NCI-H1092 treated with DMSO at 0.1 percent for 48 hours (cell line): Measurements from ENCODE around the gene ADAMTSL1.

ENCODE experiments used
- DNase-seq: peaks from one replicate; lab custom pipeline; 2025; lab: John Stamatoyannopoulos, UW

Gene ADAMTSL1

GRCh38 chr9:18660001-18660400 lies 186.0 kb downstream of the ADAMTSL1 start:
- DNase-seq, result no peak

GRCh38 chr9:18662320-18662719 lies 188.4 kb downstream of the ADAMTSL1 start:
- DNase-seq, result no peak

- no peak for DNase-seq
Measured at GRCh38 chr9:18665947-18666346, 192.0 kb downstream of the ADAMTSL1 start.

GRCh38 chr9:18666348-18666747 lies 192.4 kb downstream of the ADAMTSL1 start:
- DNase-seq, result no peak

- DNase-seq, result peak; percentile 21
Measured at GRCh38 chr9:18666986-18667772, 193.2 kb downstream of the ADAMTSL1 start.

- DNase-seq, result no peak
Measured at GRCh38 chr9:18668944-18669343, 195.0 kb downstream of the ADAMTSL1 start.

GRCh38 chr9:18672706-18673105 lies 198.8 kb downstream of the ADAMTSL1 start:
- no peak for DNase-seq

- no peak for DNase-seq
Measured at GRCh38 chr9:18673179-18673578, 199.2 kb downstream of the ADAMTSL1 start.

GRCh38 chr9:18675332-18675731 lies 201.4 kb downstream of the ADAMTSL1 start:
- no peak for DNase-seq

- no peak for DNase-seq
Measured at GRCh38 chr9:18675973-18676372, 202.0 kb downstream of the ADAMTSL1 start.

GRCh38 chr9:18676525-18676924 lies 202.6 kb downstream of the ADAMTSL1 start:
- no peak for DNase-seq

GRCh38 chr9:18678821-18679590 lies 205.1 kb downstream of the ADAMTSL1 start:
- DNase-seq, result no peak

- no peak for DNase-seq
Measured at GRCh38 chr9:18682907-18683306, 209.0 kb downstream of the ADAMTSL1 start.

GRCh38 chr9:18683312-18683711 lies 209.4 kb downstream of the ADAMTSL1 start:
- DNase-seq, result no peak

- DNase-seq, result no peak
Measured at GRCh38 chr9:18683851-18684250, 209.9 kb downstream of the ADAMTSL1 start.

GRCh38 chr9:18684593-18685317 lies 210.8 kb downstream of the ADAMTSL1 start:
- no peak for DNase-seq

GRCh38 chr9:18688581-18689565 lies 214.9 kb downstream of the ADAMTSL1 start:
- DNase-seq, result no peak

- no peak for DNase-seq
Measured at GRCh38 chr9:18689921-18690320, 216.0 kb downstream of the ADAMTSL1 start.

- no peak for DNase-seq
Measured at GRCh38 chr9:18692268-18692667, 218.3 kb downstream of the ADAMTSL1 start.

GRCh38 chr9:18692962-18693361 lies 219.0 kb downstream of the ADAMTSL1 start:
- DNase-seq, result no peak

- DNase-seq, result no peak
Measured at GRCh38 chr9:18694959-18695668, 221.2 kb downstream of the ADAMTSL1 start.
